ENCODE data around the gene DENND11.
A peak's percentile ranks its signal among the peaks of the same experiment; 100 is the strongest.
"Not testable (repeated sequence)": the region's sequence is repeated elsewhere in the genome, so short reads cannot be mapped to it uniquely, and the experiment has no call there.

Gene DENND11

GRCh38 chr7:141706239-141707064, 4.5 kb upstream of the DENND11 start:
- DNase-seq (ENCODE audit: low read depth): no peak

GRCh38 chr7:141704741-141705140, 2.8 kb upstream of the DENND11 start:
- DNase-seq (ENCODE audit: low read depth): no peak

DNA sequence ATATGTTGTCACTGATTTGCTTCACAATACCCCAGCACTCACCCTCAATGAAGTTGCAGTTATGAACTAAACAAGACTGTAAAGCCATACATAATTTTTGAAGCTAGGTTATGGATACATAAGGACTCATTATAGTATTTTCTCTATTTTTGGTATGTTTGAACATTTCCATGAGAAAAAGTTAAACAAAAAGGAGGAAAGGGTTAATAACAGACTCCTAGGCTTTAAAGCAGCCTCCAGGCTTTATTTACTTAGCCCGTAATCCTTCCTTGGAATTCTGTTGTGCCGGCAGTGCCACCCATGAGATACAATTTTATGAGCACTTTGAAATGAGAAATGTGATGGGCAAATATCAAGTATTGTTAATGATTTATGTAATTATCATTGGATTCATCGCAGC, 2.1 kb upstream of the DENND11 start:
- no peak for DNase-seq (ENCODE audit: low read depth)

DNA sequence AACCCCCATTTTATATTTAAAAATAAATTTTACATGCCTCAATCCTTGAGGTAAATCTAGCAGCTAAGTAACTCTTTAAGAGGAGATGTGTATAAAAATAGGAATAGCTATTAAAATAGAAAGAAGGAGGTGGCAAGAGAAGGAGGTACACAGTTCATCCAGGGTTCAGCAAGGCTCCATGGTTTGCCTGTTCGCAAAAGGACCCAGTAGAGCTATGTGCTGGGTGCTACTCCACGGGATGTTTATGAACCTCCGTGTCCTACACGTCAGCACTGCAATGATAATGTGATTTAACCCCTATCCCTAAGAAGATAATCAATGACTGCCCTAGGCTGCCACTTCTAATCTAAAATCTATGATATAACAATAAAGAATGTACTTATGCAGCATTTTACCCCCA, 926 bp upstream of the DENND11 start:
- no peak for DNase-seq (ENCODE audit: low read depth)

DNA sequence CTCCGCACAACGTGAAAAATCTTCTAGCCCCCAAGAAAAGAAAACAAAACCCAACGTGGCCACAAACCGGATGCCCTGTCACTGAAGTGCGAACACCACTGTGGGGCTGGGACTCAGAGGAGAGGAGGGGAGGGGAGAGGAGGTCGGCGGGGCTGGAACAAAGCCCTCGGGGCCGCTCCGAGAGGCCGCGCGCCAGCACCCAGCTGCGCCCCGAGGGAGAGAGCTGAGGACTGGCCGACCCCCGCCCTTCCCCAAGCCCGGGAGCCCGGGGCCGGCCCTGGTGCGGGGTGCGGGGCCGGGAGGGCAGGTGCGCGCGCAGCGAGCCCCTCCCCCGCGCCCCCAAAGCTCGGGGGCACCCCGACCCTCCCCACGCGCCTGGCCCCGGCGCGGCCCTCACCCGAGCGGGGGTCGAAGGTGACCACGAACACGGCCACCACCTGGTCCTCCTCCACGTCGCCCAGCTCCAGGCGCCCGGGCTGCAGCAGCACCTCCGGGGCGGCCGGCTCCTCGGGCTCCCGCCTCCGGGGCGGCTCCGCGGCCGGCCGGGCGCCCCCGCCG, 398 bp downstream of the DENND11 start:
- DNase-seq (ENCODE audit: low read depth): peak; percentile 29

- DNase-seq (ENCODE audit: low read depth): no peak
These were observed 1.1 kb downstream of the DENND11 start for GRCh38 chr7:141700848-141701371.

- no peak for DNase-seq (ENCODE audit: low read depth)
These were observed 1.6 kb downstream of the DENND11 start for GRCh38 chr7:141700296-141700847.

DNA sequence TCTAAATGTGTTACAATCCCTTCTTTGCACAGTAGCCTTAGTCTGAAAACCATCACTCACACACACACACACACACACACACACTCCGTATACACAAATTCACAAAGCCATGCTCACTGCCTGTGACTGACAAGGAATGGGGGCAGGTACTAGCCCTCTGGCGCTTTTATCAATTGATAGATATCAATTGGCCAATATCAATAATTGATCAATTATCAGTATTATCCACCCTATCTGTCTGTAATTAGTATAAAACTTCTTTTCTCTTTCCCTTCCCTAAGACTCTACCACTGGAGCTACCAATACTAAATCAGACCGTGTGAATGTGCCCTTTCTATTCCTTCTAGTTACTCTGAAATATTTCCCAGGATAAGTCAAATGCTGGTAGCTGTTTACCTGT, 2.1 kb downstream of the DENND11 start:
- DNase-seq (ENCODE audit: low read depth): no peak

- DNase-seq (ENCODE audit: low read depth): no peak
These were observed 3.5 kb downstream of the DENND11 start for GRCh38 chr7:141698247-141699015.

GRCh38 chr7:141697211-141697871, 4.6 kb downstream of the DENND11 start:
- DNase-seq (ENCODE audit: low read depth): no peak

GRCh38 chr7:141696348-141696747, 5.6 kb downstream of the DENND11 start:
- no peak for DNase-seq (ENCODE audit: low read depth)

DNA sequence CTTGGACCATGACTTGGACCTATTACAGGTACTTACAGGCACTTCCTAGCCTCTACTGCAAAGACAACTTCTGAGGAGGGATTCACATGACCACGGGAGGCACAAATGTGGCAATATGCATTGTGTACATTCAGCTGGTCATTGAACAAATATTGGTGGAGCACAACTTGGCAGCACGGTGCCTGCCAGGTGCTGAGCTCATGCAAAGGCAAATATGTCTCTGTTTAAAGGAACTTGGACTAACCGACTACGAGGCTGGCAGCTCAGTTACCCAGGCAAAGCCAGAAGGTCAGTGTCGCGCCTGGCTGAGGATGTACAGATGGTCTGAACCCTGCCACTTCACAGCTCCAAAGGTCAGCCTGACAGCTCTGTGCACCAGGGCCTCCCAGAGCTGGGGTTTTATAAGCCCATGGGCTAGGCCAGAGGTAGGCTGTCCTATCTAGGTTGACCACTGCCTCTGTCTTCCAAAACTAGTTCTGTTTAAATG, 6.1 kb downstream of the DENND11 start:
- no peak for DNase-seq (ENCODE audit: low read depth)

DNA sequence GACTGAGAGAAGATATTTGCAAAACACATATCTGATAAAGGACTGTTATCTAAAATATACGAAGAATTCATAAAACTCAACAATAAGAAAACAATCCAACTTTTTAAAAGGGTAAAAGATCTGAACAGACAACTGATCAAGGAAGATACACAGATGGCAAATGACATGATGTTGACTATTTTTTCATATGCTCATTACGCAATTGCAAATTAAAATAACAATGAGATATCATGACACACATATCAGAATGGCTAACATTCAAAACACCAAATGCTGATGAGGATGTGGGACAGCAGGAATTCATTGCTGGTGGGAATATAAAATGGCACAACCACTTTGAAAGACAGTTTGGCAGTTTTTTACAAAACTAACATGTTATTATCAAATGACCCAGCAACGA, 8.9 kb downstream of the DENND11 start:
- DNase-seq (ENCODE audit: low read depth): no peak

DNA sequence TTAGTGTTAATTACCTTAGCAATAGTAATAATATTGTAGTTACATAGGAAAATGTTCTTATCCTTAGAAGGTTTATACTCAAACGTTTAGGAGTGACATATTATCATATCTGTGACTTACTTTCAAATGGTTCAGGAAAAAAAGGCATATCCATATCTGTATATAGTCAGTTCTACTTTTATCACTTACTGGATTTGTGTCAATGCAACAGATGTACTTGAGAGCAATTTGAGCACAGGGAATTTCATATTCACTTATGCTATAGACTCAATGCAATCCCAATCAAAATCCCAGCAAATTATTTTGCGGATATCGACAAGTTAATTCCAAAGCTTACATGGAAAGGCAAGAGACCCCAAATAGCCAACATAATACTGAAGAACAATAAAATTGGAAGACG, 10.0 kb downstream of the DENND11 start:
- DNase-seq (ENCODE audit: low read depth): no peak

DNA sequence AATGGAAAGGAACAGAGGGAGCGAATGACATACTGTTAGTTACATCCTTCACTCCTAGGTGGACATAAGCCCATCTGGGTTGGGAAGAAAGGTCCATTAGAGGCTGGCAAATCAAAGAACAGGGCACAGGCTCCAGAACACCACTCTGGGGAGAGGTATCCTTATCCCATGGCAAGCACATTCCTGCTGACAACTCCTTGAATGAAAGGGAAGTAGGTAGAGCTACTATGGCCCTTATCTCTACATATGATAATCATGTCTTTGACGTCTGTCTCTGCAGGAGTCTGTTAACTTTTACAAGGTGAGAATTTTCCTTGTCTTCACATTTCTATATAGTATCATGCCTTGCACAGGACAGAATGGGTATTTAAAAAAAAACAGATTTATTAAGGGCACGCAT, 10.4 kb downstream of the DENND11 start:
- DNase-seq (ENCODE audit: low read depth): no peak

- not testable (repeated sequence) for DNase-seq (ENCODE audit: low read depth)
These were observed 12.7 kb downstream of the DENND11 start for GRCh38 chr7:141689072-141689825.

DNA sequence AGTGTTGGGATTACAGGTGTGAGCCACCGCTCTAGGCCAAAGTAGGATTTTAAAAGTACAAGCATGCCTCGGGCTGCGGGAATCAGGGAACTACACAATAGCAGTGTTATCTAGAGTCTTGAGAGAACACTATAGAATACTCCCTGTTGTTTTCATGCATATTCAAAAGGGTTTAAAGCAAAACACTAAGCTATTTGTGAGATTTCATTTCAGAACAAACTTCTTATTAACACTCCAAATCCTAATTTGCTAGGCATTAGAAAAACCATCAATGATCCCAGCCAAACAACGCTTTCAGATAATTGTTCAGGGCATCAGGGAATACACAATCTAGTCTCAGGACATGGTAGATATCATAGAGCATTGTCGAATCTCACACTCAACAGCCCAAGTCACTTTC, 13.9 kb downstream of the DENND11 start:
- DNase-seq (ENCODE audit: low read depth): no peak

- DNase-seq (ENCODE audit: low read depth): no peak
These were observed 15.3 kb downstream of the DENND11 start for GRCh38 chr7:141686670-141687069.

GRCh38 chr7:141686074-141686473, 15.9 kb downstream of the DENND11 start:
- no peak for DNase-seq (ENCODE audit: low read depth)

GRCh38 chr7:141685285-141686023, 16.5 kb downstream of the DENND11 start:
- no peak for DNase-seq (ENCODE audit: low read depth)
